B cell (primary cell): ENCODE results near the gene ZNF408.
"Not testable (repeated sequence)": the region's sequence is repeated elsewhere in the genome, so short reads cannot be mapped to it uniquely, and the experiment has no call there.

Source experiments
- EZH2 ChIP-seq: IDR thresholded peaks from 2 replicates; pipeline ENCODE4 v1.6.1; 2012; ENCODE audit warnings: borderline replicate concordance, low read depth, mild to moderate bottlenecking, moderate library complexity, low read length; ENCODE audit not compliant: insufficient read depth, poor library complexity, severe bottlenecking
- TF ChIP-seq, protein P1 (sequence below): fragments of 200-600 bp; IDR thresholded peaks from one replicate; pipeline ENCODE4 v1.8.0; 2022; ENCODE audit warnings: antibody characterized with exemption, mild to moderate bottlenecking

GRCh38 chr11:46709351-46709750 is 8.5 kb downstream of the ZNF408 start:
- TF ChIP-seq, protein P1, sequence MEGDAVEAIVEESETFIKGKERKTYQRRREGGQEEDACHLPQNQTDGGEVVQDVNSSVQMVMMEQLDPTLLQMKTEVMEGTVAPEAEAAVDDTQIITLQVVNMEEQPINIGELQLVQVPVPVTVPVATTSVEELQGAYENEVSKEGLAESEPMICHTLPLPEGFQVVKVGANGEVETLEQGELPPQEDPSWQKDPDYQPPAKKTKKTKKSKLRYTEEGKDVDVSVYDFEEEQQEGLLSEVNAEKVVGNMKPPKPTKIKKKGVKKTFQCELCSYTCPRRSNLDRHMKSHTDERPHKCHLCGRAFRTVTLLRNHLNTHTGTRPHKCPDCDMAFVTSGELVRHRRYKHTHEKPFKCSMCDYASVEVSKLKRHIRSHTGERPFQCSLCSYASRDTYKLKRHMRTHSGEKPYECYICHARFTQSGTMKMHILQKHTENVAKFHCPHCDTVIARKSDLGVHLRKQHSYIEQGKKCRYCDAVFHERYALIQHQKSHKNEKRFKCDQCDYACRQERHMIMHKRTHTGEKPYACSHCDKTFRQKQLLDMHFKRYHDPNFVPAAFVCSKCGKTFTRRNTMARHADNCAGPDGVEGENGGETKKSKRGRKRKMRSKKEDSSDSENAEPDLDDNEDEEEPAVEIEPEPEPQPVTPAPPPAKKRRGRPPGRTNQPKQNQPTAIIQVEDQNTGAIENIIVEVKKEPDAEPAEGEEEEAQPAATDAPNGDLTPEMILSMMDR, result not testable (repeated sequence)
- not testable (repeated sequence) for TF ChIP-seq EZH2
